SKM-1 treated with dmso at 0.1 percent for 144 hours (cell line): ENCODE measurements around the gene SCRN2.

Experiments used
- DNase-seq: peaks from one replicate; lab custom pipeline; 2025; ENCODE audit not compliant: unreplicated experiment; lab: John Stamatoyannopoulos, UW

SCRN2 gene

DNA sequence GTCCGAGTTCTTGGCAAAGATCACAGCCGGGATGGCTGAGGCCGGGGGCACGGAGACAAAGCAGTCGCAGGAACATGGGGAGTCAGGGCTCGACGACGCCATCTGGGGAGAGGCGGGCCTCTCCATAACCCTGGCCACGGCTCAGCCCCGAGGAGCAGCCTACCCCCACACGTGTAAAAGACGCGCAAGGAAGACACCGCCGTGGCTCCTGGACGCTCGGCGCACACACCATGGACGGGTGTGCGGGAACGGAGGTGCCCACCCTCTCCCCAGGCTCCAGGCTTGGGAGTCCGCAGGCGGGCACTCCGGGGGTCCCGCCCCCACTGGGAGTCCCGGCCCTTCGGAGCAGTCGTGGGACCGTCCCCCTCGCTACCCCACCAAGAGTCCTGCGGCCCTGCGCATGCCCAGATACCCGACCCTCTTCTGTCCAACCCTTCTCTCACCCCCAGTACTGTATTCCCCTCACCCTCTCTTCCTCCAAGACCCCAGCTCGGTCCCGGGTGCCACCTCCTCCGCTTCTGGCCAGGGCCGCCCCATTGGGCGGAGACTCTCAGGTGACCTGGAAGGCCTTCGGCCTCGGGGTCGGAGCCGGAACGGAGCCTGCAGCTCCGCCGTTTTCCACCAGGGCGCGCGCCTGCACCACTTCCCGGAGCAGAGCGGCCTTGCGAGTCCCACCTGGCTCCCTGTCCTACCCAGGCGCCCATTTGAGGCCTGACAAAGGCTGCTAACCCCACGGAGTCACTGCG is at the start of gene SCRN2:
SCRN2 (minus strand) TSS at position 532 of the 746 bp plus-strand sequence; CDS start at position 102, 430 bp downstream.
- peak; percentile 82 for DNase-seq

DNA sequence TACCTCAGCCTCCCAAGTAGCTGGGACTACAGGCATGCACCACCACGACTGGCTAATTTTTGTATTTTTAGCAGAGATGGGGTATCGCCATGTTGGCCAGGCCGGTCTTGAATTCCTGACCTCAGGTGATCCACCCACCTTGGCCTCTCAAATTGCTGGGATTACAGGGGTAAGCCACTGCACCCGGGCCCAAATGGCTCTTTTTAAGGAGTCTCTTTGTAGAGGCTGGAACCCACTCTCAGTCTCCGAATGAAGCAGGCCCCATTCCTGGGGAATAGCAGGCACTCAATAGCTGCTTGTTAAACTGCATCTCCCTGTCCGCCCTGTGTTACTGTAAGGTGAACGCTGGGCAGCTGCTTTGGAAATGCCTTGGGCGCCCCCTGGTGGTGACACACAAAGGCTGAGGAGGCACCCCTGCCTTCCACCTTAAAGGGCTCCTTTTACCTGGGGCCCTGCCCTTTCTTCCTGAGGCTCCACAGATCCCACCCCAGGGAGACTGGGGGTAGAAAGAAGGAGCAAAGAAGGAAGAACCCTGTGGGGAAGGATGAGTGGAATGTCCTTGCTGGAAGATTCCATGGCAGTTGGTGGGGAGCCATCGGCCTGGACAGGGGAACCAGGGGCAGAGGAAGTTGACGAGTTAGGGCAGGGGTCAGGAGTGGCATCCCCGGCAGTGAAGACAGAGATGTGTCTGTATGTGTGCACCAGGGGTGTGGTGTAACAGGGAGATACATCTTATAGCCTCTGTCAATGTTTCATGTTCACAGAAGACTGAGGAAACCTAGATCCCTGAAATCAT is 48.9 kb upstream of the SCRN2 start:
- peak; percentile 63 for DNase-seq

GRCh38 chr17:47888293-47888692 is 47.2 kb upstream of the SCRN2 start:
- DNase-seq = no peak

GRCh38 chr17:47884905-47885730 is 44.0 kb upstream of the SCRN2 start:
- DNase-seq = no peak

DNA sequence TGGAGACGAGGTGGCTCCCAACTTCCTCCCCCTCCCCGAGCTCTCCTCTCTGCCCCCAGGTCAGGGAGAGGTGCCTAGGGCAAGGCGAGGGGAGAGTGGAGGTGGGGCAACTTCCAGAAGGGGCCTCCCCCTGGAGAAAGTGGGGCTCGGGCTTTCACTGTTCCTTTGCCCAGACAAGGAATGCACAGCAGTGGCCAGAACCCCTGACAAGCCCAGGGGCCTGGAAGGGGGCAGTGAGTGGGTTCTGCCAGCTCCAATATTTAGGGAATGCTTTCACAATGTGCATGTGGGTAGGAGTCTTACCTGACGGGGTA is 43.3 kb upstream of the SCRN2 start:
- DNase-seq = no peak

GRCh38 chr17:47883589-47884426 is 42.7 kb upstream of the SCRN2 start:
- no peak for DNase-seq

- DNase-seq = no peak
These were observed 41.9 kb upstream of the SCRN2 start for GRCh38 chr17:47882695-47883588.

- DNase-seq = no peak
These were observed 41.2 kb upstream of the SCRN2 start for GRCh38 chr17:47882247-47882646.

DNA sequence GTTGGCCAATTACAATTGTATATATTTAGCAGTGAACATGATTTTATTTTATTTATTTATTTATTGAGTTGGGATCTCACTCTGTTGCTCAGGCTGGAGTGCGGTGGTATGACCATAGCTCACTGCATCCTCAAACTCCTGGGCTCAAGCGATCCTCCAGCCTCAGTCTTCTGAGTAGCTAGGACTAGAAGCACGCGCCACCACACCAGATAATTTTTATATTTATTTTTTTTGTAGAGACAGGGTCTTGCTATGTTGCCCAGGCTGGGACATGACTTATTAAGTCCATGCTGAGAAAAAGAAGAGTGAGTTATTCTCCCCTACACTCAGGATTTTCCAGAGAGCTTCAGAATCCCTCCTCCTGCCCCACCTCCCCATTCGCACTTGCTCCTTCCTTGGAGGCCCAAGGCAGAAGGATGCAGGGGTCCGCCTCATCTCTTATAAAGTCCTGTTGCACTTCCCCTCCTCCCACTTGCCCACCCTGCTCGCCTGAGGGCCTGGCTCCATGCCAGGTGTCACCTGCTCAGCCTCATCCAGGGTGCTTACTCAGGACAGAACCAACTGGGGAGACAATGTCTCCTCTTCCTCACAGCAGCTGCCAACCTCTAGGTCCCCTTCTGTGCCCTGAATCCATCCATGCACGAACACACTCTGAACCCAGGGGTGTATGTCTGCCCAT is 38.8 kb upstream of the SCRN2 start:
- DNase-seq = no peak

DNA sequence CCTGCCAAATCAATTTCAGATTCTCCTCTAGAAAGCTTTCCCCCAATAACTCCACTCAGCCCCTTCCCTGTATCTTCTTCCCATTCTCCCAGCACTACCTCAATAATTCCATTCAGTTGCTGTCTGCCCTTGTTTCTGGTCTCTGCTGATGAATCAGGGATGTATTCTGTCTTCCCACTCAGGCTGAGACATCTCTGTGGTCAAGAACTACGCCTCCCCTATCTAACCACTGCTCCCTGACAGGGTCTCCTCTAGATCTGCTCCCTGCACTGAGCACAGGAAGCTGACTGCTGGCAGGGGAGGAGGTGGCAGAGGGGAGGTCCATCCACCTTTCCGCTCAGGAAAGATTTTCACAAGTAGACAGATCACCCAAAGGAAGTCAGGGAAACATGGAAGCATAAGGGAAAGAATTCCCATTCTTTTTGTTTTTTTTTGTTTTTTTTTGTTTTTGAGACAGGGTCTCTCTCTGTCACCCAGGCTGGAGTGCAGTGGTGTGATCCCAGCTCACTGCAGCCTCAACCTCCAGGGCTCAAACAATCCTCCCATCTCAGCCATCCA is 38.0 kb upstream of the SCRN2 start:
- no peak for DNase-seq

- DNase-seq = no peak
These were observed 37.3 kb upstream of the SCRN2 start for GRCh38 chr17:47878203-47879027.

DNA sequence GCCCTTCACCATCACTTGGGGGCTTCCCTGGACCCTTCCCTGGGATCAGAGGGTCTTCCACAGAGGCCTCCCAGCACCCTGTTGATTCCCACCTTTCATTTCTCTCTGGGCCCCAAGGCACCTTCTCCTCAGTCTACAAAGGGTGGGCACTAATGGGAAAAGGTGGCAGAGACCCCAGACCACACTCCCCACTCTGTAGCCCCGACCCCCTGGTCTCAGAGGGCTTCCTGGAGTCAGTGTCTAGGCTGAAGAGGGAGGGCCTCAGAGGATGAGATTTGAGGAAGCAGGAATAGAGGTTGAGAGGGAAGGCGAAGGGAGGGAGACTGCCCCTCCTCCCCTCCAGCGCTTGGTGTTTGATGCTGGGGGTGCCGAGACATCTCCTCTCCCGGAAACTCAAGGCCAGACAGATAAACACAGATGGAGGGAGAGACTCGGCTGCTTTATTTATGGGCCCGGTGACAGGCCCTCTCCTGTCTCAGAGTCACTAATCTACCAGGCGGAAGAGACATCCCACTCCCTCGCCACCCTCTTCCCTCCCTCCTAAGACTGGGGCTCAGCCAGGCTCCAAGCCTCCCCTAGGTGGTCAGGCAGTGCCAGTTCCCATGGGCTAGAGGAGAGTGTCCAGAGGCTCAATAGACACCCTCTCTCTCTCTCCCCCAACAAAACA is 36.4 kb upstream of the SCRN2 start:
- no peak for DNase-seq

DNA sequence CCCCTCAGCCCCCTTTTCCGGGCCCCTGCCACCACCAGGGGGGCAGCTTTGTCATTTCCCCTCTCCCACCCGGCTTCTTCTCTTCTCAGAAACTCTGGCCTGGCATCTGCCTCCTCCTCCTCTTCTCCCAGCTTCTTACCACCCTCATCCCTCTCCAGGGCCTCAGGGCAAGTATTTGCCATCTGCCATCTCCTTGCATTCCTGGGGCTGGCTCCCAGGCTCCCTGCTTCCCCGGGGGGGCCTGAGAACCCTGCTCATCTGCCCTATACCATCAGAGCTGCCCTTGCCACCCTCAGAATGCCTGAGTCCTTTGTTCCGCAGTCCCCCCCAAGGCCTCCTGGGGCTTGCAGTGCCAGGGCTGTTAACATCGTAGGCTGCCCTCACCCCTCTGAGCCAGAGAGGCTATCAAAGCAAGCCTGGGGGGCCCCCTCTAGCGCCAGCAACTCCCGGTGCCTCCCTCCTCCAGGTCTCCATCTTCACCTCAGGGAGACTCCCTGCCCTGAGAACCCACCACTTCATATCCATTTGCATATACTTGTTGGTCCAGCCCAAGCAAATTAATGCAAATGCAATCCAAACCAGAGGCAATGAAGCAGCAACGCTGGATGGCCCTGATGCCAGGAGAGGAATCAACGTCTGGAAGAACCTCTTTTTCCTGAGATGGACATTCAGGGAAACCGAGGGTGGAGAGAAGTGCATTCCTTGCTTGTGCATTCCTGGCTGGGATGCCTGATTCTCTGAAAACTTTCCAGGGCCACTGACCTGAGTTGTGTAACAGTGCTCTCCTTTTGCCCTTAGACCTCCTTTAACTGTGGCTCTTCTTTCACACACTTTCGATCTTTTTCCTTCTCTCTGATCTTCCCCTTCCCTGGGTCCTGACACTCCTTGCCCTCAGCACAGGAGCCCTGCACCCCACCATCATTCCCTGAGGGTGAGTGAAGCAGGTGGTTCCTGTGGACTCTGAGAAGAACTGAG is 34.2 kb upstream of the SCRN2 start:
- no peak for DNase-seq

DNA sequence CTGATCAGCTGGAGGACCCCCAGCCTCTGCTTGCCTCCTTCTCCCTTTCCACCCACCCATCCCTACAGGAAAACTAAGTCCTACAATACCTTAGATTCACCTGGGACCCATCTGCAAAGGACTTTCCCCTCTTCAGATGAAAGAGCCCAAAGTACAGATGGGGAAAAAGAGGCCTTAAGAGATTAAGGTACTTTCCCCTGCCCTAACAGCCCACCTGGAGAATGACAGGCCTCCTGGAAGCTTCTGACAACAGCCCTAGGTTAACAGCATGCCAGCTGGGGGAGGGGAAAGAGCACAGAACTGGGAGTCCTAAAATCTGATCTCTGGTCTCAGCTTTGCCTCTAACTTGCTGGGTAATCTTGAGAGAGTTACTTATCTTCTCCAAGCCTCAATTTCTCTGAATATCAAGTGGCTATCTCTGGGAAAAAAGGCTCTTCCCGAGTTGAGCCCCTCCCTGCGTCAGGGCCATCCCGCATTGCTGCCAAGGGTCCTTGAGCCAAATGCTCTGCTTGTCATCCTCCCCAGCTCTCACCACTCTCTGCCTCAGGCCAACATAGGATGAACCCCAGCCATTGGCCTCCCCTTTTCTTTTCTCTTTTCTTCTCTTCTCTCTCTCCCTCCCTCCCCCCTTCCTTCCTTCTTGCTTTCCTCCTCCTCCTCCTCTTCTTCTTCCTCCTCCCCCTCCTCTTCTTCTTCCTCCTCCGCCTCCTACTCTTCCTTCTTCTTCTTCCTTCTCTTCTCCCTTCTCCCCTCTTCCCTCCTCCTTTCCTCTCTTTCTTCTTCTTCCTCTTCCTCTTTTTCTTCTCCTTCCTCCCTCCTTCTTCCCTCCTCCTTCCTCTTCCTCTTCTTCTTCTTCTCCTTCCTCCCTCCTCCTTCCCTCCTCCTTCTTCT is 32.4 kb upstream of the SCRN2 start:
- no peak for DNase-seq

DNA sequence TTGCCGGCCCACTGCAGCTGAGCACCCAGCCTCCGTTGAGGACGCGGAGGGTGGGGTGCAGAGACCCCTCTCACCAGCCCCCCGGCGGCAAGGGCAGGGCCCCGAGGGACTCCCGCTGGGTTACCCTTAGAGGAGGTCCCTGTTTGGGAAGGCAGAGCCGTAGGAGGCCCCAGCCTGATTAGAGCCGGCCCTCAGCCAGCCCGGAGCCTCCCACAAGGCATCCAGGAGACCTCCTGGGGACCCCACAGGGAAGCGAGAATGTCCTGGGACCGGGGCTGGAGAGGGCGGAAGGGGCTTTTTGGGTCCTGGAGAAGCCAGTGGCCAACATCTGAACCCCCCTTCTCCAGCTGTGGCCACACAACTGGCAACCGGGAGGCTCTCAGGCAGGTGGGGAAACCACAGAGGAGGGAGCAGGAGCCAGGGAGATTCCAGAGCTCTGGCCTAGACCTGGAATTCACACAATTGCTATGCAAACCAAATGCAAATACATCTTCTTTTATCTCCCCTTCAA is 31.6 kb upstream of the SCRN2 start:
- no peak for DNase-seq
